HG02870 (cell line): ENCODE measurements around the gene HDAC6.
"Not testable (repeated sequence)": the region's sequence is repeated elsewhere in the genome, so short reads cannot be mapped to it uniquely, and the experiment has no call there.

ENCODE experiments used
- ATAC-seq: cut with Tn5 transposase; IDR thresholded peaks from one replicate; pipeline ENCODE4 v1.9.1; 2021; ENCODE audit warnings: mild to moderate bottlenecking, moderate library complexity; ENCODE audit not compliant: unreplicated experiment

Gene HDAC6

GRCh38 chrX:48823053-48823452, 21.2 kb downstream of the HDAC6 start:
- ATAC-seq = no peak

DNA sequence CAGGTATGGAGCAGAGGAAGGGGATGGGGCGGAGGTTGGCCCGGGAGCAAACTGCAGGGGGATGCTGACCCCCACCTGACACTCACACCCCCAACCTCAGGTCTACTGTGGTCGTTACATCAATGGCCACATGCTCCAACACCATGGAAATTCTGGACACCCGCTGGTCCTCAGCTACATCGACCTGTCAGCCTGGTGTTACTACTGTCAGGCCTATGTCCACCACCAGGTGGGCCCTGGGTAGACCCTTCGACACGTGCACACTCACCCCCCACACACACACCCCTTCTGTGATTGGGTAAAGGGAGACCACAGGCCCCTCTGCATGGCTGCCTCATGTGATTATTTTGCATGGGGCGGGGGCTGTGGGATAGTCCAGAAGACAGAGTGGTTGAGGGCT, 22.2 kb downstream of the HDAC6 start:
- ATAC-seq = no peak

- no peak for ATAC-seq
Observed at GRCh38 chrX:48826135-48826875, 24.4 kb downstream of the HDAC6 start, which contains the start of gene ERAS. Gene ERAS (plus strand): TSS chrX:48826513. CDS start chrX:48829124, 2,611 bp downstream.

DNA sequence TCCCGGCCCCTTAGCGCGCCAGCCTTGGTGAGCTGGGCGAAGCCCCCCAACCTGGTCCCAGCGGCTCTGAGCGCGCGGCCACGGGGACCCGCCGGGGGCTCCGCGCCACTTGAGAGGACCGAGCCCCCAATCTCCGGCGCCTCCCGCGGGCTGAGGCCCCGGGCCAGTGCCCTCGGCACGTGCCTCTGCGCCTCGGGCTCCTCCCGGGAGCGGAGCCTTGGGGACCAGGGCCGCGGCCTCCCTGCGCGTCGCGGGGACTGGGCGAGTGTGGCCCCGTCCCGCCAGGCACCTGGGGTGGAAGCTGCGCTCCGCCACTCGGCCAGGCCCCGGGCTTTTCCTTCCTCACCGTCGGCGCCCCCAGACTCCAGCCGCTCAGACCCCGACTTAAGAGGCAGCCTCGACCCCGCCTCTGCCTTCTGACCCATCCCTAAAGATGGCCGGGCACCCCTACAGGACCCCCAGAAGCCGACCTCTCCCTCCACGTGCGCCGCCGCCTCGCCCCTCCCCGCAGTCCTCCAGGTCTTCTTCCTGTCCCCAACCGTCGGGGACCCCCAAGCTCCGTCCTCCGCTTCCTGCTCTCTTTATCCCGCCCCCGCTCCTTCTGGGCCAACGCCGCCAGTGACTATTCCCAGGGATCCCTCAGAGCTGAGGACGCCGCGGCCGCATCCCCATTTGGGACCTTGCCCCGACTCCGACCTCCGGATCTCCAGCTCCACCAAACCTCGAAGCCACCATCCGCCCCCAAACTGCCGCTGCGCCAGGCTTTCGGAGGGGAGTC, 25.2 kb downstream of the HDAC6 start:
- no peak for ATAC-seq

GRCh38 chrX:48827654-48827968, 25.7 kb downstream of the HDAC6 start:
- ATAC-seq = no peak

DNA sequence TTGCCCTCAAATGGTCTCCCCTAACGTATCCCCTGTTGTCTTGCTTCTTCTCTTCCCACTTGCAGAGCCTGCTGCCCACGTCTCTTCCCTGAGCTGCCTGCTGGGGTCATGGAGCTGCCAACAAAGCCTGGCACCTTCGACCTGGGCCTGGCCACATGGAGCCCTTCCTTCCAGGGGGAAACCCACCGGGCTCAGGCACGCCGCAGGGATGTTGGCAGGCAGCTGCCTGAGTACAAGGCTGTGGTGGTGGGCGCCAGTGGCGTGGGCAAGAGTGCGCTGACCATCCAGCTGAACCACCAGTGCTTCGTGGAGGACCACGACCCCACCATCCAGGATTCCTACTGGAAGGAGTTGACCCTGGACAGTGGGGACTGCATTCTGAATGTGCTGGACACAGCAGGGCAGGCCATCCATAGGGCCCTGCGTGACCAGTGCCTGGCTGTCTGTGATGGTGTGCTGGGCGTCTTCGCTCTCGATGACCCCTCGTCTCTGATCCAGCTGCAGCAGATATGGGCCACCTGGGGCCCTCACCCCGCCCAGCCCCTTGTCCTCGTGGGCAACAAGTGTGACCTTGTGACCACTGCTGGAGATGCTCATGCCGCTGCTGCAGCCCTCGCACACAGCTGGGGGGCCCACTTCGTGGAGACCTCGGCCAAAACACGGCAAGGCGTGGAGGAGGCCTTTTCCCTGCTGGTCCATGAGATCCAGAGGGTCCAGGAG, 27.3 kb downstream of the HDAC6 start:
- no peak for ATAC-seq

DNA sequence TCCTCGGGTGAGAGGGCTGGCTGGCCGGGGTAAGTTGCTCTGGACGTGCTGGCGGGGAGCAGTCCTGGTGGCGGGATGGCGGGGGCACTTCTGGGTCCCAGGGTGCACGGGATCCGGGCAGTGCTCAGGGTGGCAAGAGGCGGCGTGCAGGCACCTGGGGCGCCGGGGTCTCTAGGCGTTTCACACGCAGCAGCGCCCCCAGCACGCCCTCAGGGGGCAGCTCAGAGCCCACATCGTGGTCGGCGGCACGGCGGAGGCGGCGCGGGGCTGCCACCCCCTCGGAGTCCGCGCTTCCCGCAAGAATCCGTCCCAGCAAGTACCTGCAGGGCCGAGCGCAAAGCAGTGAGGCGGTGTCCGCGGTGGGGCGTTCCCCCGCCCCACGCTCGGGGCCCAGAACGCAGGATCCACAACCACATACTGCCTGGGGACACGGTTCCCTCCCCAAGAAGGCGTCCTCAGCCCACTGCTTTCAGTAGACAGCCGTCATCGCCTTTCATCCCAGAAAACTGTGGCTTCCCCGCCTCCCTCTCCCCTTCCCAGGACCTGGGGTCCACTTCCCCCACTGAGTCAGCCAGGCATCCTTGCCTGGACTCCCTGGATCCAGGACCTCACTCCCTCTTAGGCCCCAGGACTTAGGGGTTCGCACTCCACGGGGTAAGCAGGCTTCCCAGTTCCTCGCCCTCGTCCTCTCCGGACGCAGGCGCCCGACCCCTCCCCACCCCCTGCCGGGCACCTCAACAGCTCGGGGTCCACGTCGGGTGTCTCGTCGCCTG, 29.5 kb downstream of the HDAC6 start:
- ATAC-seq = no peak

DNA sequence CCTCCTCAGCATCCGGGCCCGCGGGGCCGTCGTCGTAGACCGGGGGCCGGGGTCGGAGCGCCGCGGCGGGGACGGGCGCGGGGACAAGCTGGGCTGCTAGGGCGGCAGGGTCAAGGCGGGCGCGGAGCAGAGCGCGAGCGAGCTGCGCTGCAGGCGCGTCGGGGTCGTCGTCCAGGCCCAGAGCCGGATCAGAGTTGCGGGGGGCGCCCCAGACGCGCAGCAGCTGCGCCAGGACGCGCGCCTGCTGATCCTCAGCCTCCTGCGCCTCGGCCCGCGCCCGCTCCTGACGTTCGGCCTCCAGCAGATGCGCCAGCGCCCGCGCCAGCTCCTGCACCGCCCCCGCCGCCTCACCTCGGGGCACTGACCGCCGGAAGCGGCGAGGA, 30.0 kb downstream of the HDAC6 start:
- no peak for ATAC-seq

DNA sequence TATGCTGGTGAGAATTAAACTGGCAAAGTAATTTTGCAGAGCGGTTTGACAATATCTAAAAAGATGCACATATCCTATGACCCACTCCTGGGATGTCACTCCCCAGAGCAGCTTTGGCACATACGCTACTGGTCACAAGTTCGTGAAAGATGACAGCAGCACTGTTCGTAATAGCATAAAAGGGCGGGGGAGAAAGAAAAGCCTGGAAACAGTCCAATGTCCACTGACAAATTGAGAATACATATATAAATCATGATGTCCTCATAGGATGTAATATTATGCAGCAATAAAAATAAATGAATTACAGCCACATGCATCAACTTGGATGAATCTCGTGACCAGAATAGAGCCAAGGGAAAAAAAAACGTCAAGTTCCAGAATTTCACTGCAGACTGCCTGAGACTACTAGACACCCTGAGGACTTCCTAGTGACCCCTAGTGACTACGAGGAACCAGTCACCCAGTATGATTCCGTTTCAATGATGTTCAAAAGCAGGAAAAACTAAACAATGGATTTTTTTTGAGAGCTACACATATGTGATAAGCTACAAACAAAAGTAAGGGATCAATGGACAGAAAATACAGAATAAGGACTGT, 31.8 kb downstream of the HDAC6 start:
- no peak for ATAC-seq

- no peak for ATAC-seq
Observed at GRCh38 chrX:48834383-48834709, 32.5 kb downstream of the HDAC6 start.

DNA sequence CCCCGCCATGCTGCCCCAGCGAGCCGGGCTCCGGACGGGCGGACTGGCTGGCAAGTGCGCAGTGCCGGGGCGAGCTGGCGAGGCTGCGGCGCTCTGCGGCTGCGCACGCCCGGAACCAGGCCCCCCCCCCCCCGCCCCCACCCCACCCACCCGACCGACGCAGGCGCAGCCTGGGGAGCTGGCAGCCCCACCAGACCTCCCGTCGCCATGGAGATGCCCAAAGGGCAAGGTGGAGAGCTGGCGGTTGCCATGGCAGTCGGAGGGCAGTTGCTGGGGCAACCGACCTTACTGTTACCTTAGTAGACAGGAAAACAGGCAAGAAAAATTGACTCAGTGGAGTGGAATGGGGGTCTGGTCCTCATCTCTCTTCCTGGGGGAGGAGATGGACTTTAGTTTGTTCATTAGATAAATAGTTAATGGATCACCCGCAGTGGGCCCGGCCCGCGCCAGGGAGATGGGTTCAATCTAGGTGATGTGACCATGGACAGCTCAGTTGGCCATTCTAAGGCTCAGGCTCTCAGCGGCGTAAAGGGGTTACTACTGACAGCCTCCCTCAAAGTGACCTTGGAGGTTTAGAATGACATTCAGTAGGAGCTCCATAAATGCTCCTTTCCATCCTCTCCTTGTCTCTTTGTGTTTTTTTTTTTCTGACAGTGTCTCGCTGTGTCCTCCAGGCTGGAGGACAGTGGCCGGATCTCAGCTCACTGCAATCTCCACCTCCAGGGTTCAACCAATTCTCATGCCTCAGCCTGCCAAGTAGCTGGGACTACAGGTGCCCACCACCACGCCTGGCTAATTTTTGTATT, 33.9 kb downstream of the HDAC6 start, which contains the start of gene PCSK1N:
Gene PCSK1N, minus strand, starts transcription at position 87 of the 806 bp plus-strand sequence. Its CDS starts 78 bp downstream, at position 9.
- ATAC-seq = no peak

GRCh38 chrX:48839686-48840085, 37.8 kb downstream of the HDAC6 start:
- no peak for ATAC-seq

DNA sequence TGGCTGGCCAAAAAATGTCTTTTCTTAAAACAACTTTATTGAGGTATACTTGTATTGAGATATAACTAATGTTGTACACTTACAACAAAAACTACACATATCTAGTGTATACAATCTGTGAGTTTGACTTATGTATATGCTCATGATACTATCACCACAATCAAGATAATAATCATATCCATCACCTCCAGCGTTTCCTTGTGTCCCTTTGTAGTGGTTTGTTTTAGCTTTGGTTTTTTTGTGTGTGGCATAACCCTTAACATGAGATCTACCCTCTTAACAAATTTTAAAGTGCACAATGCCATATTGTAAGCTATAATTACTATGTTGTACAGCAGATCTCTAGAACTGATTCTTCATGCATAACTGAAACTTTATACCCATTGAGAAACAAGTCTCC, 47.0 kb downstream of the HDAC6 start:
- no peak for ATAC-seq

DNA sequence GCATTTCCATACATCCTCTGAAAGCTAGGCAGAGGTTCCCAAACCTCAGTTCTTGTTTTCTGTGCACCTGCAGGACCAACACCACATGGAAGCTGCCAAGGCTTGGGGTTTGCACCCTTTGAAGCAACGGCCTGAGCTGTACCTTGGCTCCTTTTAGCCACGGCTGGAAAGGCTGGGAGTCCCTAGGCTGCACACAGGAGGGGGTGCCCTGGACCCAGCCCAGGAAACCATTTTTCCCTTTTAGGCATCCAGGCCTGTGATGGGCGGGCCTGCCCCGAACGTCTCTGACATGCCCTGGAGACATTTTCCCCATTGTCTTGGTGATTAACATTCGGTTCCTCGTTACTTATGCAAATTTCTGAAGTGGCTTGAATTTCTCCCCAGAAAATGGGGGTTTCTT, 51.0 kb downstream of the HDAC6 start:
- ATAC-seq = no peak

DNA sequence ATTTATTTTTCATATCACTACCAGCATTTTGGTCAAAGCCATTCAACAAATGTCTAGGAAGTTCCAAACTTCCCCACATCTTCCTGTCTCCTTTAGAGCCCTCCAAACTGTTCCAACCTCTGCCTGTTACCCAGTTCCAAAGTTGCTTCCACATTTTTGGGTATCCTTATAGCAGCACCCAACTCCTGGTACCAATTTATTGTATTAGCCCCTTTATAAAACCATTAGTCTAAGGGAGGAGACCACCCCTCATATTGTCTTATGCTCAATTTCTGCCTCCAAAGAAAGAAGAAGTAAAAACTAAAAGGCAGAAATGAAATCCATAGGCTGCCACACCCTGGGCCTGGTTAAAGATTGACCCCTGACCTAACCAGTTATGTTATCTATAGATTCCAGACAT, 51.6 kb downstream of the HDAC6 start:
- not testable (repeated sequence) for ATAC-seq

- ATAC-seq = not testable (repeated sequence)
Observed at GRCh38 chrX:48854121-48854804, 52.4 kb downstream of the HDAC6 start.

- no peak for ATAC-seq
Observed at GRCh38 chrX:48854898-48855297, 53.0 kb downstream of the HDAC6 start.

- ATAC-seq = no peak
Observed at GRCh38 chrX:48864210-48864609, 62.3 kb downstream of the HDAC6 start.

DNA sequence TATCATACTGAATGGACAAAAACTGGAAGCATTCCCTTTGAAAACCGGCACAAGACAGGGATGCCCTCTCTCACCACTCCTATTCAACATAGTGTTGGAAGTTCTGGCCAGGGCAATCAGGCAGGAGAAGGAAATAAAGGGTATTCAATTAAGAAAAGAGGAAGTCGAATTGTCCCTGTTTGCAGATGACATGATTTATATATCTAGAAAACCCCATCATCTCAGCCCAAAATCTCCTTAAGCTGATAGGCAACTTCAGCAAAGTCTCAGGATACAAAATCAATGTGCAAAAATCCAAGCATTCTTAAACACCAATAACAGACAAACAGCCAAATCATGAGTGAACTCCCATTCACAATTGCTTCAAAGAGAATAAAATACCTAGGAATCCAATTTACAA, 70.2 kb downstream of the HDAC6 start:
- not testable (repeated sequence) for ATAC-seq
